GM10847 (cell line): ENCODE measurements around the gene IFNA13.

Experiments
- POLR2A ChIP-seq: IDR thresholded peaks from 2 replicates; pipeline ENCODE4 v1.6.1; 2011; ENCODE audit not compliant: insufficient read length; ENCODE audit errors: extremely low read depth

Gene IFNA13

DNA sequence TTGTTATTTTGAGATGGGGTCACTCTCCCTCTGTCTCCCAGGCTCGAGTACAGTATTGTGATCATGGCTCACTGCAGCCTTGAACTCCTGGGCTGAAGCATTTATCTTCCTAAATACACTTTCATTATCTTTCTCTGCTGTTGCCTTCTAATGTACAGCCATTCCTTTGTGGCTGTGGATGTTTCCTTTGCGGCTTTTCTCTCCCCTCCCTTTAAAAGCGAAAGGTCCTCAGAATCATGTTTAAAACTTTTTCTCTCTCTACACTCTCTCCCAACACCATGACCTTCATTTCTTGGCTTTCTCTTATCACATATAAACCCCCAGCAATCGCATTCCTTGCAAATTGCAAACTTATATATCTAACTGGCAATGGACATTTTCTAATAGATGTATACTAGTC lies 15.8 kb upstream of the IFNA13 start:
- no peak for TF ChIP-seq POLR2A

DNA sequence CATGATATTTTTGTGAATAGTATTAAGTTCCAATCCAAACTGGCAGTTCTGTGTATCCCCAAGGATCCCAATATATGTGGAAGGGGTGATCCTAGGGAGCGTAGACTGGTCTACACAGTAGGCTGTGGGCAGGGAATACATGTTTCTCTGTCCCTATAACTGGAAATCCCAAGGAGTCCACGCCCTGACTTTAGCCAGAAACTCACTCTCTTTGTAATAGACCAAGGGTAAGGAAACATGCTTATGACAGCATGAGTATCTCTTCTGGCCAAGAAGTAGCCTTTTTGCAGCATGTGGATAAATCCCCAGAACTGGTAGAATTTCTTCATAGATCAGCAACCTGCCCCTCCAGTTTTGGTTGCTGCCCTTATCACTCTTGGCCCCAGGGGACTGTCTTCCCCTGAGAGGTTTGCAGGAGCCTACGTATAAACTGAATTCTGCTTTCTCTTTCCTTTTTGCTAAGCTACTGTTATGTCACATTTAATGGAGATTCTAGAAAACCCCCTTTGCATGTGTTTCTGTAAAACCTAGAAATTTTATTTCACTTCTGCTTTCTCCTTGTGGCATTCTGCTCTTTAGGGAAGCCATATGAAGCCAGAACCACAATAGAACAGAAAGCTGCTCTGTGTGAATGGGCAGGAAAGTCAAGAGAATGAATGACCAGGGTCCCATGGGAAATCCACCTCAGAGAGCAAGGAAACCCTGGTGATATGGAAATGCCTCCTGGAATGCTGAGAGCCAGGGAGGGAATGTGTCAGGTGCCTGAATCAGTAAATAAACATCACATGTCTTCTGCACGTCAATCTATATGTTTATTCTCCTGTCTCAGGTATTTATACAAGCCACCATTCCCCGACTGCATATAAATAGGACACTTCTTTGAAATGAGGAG lies 13.8 kb upstream of the IFNA13 start:
- no peak for TF ChIP-seq POLR2A

DNA sequence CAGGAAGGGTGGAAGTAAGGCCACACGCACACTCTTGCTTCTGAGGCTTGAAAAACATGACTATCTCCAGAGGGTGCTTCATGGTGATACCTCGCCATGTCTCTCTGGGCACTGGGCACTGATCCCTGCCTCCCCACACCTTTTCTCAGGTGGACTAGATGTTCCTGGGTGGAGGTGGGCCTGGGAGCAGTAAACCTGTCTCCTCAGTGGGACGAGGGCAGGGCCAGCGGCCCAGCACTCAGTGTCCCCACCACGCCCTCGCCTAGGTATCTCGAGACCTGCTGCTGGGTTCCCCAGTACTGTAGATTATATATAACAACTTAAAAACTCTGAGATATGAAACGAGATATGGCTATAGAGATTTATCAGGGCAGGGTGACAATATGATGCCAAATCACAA lies 5.6 kb downstream of the IFNA13 start:
- TF ChIP-seq POLR2A = no peak

DNA sequence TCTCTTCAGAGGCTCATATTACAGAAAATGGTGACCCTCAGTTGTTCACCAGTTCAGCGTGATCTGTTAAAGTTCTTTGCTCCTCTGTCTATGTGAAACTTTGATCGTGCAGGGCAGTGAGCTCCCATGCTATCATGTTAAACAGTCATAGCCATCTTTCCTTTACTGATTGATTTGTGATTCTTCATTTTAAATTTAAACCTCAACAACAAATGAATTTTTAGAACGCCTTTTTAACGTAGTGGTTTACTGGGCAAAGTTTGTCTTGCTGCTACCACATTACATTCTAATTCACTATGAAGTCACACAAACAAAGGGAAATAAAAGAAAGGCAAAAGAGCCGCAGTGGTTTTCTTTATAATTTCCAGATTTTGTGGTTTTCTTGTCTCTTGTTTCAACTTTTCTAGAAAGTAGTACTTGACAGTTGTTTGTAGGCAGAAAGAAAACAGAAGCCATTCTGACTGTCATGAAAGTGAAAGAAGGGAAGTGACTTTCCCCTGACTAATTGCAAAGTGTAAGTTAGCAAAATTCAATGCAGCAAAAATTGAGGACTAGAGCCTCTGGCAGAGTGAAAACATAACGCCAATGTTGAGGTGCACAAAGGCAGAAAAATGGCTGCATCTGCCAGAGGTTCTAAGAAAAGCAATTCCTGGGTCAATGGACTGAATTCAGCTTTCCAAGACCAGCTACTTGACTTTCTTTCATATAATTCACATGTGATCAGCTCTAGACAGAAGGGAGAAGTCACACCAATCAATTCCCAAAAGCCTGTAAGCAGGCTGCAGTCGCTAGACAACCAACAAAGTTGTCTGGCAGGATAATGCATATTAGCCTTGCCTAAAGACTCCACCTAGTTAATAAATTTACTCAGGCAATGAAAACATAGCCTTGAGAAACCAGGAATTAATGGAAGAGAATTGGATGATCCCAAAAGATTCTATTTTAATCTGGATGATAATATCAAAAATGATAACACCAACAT lies 10.1 kb downstream of the IFNA13 start:
- TF ChIP-seq POLR2A = no peak

DNA sequence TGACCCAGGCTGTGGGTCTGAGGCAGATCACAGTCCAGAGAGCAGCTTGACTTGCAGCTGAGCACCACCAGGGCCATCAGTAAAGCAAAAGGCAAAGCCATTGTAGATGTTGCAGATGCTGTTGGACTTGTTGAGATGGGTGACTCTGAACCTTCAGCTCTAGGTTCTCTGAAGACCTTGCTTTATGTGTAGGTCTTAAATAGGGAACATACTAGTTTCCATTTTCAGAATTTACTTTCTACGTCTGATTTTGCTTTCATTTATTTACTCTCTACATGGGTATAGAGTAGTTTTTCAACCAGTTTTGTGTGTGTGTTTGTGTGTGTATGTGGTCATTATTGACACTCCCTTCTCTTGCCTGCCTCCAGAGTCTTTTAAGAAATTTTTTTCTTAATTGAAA lies 17.1 kb downstream of the IFNA13 start, which contains the start of gene IFNA6:
IFNA6 (minus strand) TSS at position 101 of the 400 bp plus-strand sequence; CDS start at position 101, 0 bp downstream.
- TF ChIP-seq POLR2A = no peak

DNA sequence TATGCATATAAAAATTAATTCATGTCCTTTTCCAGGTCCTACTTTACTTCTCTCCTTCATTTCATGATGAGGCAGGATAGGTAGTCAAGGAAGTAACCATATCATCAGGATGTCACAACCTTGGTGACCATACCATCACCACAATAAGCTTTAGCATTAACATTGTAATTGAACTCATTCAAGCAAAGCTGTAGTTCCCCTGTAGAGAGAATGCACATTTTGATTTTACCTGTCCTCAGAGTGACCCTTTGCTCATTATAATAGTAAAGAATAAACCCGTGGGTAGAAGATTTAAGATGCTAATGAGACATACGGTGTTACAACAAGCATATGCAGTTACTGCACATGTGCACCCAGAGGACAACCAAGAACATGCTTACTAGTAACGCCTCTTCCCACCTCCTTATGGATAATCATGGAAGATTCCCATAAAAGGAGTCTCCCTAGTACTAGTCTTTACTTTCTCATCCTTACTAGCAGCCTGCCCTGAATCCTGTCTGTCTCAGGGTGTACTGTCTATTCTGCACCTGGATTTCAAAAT lies 19.4 kb downstream of the IFNA13 start:
- TF ChIP-seq POLR2A = no peak

DNA sequence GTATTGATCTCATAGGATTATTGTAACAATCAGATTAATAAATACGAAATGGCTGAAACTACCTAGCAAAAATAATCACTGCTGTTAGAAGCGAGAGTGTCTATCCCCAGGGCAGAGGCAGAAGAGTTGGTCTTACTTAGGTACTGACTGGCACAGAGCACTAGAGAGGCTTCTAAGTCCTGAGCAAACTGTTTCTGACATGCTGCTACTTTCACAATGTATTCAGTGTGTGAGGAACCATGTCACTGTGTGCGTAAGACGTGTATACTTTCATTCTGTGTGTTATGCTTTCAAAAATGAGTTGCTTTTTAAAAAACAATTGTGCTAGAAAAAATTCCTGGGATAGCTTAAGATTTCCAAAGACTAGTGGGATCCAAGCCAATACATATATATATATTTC lies 27.1 kb downstream of the IFNA13 start:
- TF ChIP-seq POLR2A = no peak

DNA sequence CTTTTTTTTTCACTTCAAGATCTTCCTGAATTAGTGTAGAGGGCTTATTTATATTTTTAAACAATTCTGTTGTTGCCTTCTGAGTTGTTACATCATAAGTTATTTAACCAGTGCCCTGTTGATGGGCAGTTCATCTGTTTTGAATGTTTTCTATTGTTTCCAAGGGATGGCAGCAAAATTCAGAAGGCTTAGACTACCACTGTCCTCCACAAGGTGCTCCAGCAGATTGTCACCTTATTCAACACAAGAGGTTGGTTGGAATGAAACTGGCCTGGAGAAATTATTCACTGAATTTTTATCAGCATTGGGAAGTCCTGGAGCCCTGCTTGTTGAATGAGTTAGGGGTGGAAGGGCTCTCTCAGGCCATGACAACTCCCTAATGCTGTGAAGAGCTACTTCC lies 31.4 kb downstream of the IFNA13 start:
- TF ChIP-seq POLR2A = no peak

DNA sequence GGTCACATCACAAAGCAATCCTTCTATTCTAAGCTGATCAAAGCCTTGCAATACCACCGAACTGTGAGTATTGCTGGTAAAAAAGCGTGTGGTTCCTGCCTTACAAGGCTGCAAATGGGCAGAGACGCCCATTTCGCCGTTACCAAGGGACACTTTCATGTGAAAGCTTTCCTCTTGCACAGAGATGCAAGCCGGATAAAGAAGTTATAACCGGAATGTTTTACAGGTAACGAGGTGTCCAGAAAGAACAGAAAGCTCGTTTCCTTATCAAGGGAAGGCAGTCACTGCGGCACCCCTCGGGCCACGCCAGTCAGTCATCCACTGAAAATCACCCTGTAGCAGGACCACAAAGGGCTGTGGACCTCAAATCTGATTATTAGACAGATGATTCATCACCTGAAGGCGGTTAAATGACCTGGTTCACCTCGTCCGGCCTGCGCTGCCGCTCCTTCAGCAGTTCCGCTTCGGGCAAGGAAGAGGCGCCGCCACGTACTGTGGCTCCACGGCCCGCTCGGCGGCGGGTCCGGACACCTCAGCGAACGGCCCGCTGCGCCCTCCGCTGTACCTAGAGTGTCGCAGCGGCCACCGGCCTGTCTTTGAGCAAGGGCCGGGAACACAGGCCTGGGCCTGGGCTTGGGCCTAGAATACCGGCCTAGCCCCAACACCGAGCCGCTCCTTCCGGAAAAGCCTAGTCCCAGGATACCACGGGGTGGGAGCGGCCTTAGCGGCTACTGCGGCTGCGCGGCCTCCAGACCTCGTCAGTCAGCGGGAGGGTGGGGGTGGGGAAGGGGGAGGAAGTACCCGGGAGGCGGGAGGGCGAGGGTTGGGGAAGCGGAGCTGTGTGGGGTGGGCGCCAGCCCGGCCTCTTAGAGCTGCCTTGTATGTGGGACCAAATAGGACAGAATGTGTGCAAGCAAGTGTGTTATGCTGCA lies 32.9 kb downstream of the IFNA13 start, which contains the start of gene KLHL9:
KLHL9 (minus strand) TSS at position 704 of the 932 bp plus-strand sequence; CDS start at position 159, 545 bp downstream.
- peak; percentile 79 for TF ChIP-seq POLR2A

DNA sequence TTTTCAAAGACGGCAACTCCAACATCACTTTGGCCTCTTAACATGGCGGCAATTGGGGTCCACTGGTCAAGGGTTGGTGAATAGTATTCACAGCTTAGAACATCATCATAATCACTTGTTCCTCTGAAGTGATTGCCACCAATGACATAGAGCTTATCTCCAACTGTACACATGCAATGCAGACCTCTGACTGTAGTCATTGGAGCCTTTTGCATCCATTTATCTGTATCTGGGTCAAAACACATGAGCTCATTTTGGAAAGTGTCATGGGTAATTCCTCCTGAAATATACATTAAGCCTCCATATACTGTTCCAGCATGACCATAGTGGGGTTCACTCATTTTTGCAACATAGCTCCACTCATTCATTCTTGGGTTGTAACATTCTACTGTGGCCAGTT lies 34.6 kb downstream of the IFNA13 start:
- no peak for TF ChIP-seq POLR2A

DNA sequence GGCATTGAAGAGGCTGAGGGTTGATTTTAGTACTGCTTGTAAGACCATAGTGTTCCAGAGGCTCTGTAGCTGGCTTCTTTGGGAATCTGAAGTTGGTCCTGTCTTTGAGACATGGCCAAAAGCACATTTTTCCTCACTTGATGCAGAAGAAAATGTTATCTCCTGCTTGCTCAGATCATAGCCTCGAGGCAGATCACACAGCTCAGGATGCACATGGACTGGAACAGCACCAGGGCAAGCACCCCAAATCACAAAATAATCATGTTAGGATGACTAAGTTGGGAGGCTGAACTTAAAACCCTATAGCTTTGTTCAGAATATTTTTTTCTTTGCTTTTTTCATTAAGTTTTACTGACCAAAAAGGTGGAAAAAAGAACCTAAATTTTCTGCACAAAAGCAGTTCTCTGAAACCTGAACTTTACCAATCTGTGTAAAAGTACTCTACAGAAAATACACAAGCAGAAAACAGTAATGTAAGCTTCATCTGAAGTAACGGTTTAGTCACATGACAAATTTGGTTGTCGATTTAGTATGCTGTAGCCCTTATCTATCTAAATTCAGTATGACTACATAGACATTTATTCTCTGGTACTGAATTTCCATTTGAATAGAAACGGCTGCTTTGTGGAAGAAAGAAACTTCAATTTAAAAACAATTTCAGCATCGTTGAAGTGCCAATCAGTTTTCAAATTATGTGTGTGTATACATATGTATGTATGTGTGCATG lies 36.0 kb downstream of the IFNA13 start:
- no peak for TF ChIP-seq POLR2A

DNA sequence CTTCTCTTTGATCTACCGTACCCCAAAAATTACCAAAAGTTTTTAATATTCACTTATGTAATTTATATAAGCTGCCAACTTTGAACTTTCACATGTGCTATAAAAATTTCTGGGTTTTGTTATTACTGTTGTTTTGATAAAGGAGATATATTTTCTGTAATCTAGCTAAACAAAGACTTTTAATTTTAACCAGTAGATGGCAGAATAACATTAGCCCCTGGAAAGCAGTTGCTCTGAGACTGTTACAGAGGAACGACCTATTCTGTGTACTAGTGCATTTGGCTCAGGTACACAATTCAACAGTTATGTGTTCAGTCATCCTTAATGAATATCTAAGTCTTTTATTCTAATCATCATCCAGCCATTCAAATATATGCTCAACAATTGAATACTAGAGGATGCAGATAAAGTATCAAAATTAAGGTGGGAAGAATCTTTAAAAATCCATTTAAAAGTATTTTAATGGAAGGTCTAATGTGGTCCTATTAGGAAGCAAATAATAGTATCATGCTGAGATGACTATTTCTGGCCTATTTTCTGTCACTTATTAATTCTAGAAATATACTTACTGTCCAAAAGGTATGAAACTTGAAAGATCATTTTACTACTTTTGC lies 41.2 kb downstream of the IFNA13 start:
- no peak for TF ChIP-seq POLR2A

DNA sequence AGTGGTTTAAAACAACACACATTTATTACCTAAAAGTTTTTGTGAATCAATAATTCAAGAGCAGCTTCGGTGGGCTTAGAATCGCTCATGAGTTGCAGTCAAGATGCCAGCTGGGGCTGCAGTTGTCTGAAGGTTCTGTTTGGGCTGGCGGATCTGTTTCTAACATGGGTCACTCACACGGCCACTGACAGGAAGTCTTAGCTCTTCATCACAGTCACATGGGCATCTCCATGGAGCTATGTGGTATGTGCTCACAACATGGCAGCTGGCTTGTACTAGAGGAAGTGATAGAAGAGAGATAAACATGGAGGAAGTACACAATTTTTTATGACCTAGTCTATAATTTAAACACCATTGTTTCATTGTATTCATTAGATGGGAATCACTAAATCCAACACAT lies 43.8 kb downstream of the IFNA13 start:
- no peak for TF ChIP-seq POLR2A
